GM18909 (cell line): ENCODE results near the gene SFT2D1.
A peak's percentile ranks its signal among the peaks of the same experiment; 100 is the strongest.

ENCODE experiments used
- ATAC-seq: cut with Tn5 transposase; IDR thresholded peaks from one replicate; pipeline ENCODE4 v1.9.1; 2021; ENCODE audit warnings: mild to moderate bottlenecking; ENCODE audit not compliant: unreplicated experiment, poor library complexity

Gene SFT2D1

GRCh38 chr6:166335378-166336302 is 6.7 kb downstream of the SFT2D1 start:
- peak; percentile 40 for ATAC-seq

DNA sequence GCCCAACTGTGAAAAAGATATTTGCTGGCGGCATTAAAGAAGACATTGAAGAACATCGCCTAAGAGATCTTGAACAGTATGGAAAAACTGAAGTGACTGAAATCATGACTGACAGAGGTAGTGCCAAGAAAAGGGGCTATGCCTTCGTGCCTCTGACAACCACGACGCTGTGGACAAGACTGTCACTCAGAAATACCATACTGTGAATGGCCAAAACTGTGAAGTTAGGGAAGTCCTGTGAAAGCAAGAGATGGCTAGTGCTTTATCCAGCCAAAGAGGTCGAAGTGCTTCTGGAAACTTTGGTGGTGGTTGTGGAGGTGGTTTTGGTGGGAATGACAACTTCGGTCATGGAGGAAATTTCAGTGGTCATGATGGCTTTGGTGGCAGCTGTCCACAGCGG is 7.5 kb downstream of the SFT2D1 start:
- no peak for ATAC-seq

- peak; percentile 78 for ATAC-seq
Observed at GRCh38 chr6:166333172-166333995, 9.0 kb downstream of the SFT2D1 start.

- ATAC-seq, result no peak
Observed at GRCh38 chr6:166331503-166332415, 10.6 kb downstream of the SFT2D1 start.

GRCh38 chr6:166330612-166331011 is 11.7 kb downstream of the SFT2D1 start:
- no peak for ATAC-seq

- peak; percentile 76 for ATAC-seq
Observed at GRCh38 chr6:166325383-166326042, 16.8 kb downstream of the SFT2D1 start.

DNA sequence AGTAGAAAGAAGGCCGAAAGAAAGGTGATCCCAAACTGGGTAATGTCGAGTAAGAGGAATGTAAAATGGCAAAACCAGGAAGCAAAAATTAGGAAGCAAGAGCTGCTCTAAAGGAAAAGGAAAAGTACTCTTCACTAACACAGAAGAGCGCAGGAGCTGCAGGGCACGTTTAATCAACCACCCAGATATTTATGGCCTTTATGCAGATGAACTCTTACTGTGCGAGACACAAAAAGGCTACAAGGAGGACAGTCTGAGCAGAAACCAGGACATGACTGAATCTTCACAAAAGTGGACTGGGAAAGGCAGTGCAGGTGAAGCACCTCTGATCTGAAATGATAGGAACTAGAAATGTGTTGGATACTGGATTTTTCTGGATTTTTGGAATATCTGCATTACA is 18.9 kb downstream of the SFT2D1 start:
- no peak for ATAC-seq

DNA sequence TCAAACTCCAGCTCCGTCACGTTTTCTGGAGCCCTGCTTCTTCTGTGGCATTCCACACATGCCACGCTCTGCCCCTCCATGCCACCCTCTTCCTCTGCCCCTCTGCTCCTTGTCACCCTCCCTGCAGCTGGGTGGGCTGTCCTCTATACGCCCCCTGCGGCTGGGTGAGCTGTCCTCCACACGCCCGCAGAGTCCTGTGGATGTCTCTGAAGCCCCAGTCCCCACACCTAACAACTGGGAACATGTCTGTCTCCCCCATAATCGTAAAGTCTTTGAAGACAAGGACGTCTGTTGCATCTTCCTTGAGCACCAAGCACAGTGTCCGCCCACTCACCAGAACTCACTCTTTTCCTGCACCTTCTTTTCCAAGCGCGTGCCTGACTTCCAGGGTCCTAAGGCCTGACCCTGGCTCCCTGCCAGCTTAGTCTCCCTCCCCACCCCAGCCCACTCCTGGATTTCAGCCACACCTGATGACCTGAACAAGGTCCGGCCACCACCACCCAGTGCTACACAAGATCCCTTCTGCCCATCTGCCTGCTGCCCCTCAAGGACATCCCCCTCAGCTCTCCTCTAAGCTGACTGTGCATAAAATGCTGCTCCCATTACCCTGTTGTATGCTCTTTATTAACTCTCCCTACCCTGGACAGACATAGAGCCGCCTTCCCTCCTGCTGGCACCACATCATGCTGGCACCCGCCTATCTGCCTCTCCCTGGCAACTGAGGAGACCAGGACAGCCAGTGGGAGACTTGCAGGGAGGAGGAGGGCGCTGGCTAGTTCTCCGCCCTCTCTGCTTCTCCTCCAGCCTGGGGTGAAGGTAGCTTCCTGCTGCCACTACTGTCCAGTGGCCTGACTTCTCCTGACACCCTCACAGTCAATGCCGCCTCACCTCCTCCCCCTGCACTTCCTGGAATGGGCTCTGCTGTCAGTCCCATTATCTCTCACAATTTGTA is 23.4 kb downstream of the SFT2D1 start:
- no peak for ATAC-seq

DNA sequence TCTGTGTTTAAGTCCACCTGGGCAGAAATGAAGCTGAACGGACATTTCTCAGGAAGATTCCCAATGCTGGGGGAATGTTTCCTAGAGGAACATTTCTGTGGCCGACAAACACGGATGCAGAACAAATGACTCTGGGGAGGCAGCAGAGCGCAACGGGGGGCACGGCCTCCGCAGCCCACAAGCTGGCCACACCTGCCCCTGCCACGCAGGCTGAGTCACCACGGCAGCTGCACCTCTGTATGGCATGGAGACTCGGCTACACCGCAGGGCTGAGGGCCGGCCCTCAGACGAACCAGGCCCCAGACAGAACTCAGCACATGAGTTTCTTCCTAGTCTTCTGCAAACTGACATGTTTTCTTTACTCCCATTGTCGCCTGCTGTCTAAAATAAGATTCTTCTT is 24.1 kb downstream of the SFT2D1 start:
- no peak for ATAC-seq

GRCh38 chr6:166317261-166318212 is 24.8 kb downstream of the SFT2D1 start:
- ATAC-seq, result no peak

DNA sequence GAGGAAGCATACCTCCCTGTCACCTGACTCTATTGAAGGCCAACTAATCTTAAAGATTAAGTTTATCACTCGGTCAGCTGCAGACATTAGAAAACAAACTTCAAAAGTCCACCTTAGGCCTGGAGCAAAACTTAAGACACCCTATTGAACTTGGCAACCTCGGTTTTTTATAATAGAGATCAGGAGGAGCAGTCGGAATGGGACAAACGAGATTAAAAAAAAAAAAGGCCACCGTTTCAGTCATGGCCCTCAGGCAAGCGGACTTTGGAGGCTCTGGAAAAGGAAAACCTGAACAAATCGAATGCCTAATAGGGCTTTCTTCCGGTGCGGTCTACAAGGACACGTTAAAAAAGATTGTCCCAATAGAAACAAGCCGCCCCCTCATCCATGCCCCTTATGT is 26.9 kb downstream of the SFT2D1 start:
- ATAC-seq, result no peak

- no peak for ATAC-seq
Observed at GRCh38 chr6:166314454-166314853, 27.9 kb downstream of the SFT2D1 start.

DNA sequence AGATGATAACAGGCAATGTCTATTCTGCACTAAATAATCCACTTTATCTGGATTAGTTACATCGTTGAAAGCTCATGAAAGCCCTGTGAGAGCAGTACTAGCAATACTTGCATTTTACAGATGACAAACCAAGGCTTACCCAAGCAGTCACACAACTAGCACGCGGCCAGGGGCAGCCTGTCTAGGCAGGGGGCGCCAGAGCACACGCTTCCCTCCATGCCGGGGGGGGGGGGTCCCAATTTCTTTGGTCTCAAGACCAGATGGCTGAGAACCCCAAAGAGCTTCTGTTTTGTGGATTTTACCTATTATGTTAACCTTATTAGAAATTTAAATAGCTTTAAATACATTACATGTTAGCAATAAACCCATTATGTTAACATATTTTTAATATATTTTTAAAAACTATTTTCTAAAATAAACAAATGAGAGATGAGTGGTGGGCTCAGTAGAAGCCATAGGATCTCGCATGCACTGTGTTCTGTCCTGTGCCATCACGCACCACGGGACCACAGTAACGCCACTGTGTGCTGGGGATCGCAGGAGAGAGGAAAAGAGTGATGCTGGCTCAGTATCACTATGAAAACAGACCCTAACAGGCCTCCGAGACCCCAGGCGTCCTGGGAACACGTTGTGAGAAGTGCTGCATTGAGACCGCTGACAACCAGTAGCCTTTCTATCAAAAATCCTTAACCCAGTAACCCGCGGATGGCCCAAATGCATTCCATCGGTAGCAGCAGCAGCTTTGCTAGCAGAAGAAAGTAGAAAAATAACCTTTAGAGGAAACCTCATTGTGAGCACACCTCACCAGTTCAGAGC is 28.9 kb downstream of the SFT2D1 start:
- peak; percentile 90 for ATAC-seq

DNA sequence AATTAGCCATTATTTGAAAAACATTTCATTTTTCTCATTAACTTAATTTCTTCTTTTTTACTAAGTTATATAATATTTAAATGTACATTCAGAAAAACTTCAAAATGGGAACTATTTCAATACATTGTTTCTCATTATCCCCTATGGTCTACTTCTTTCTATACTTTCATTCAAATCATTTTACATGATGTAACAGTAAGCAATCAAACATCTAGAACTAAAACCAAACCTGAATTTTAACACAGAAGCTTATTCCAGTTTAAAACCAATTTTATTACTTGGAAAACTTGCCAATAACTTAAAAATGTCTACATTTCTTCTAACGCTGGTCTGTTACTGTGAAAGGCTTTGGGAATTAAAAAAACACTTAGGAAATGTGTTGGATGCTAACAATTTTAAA is 29.5 kb downstream of the SFT2D1 start:
- no peak for ATAC-seq

GRCh38 chr6:166310634-166311033 is 31.7 kb downstream of the SFT2D1 start:
- no peak for ATAC-seq

DNA sequence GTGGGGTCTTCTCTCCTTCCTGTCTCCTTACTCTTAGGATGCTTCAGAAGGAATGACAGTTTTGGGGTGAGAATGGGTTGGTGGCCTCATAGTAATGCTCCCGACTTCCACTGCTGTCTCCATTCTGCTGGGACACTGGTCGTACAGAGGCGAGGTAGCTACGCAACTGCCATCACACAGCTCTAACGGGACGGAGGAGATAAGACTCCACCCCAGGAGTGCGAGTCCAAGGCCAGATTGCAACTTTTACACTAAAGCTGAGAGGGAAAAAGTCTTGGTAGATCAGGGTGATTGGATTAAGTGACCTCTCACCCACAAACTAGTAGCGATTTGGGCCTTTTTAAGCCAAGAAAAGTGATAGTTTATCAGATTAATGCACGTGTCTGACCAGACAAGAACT is 32.4 kb downstream of the SFT2D1 start:
- ATAC-seq, result no peak
